ENCODE measurements around the gene TMEM143.
"Not testable (repeated sequence)": the region's sequence is repeated elsewhere in the genome, so short reads cannot be mapped to it uniquely, and the experiment has no call there.

Gene TMEM143
- total RNA-seq = 3.1 to 6.0 reads per million in 2 donors

- DNase-seq = peak; percentile 93 to 100 (median 99)
Observed at GRCh38 chr19:48363810-48364597, at the start of gene TMEM143, which contains the start of gene SYNGR4. Gene TMEM143, minus strand, starts transcription at chr19:48363940. Its CDS starts 20 bp downstream, at chr19:48363920. Gene SYNGR4, plus strand, starts transcription at chr19:48364367. Its CDS starts 1,476 bp downstream, at chr19:48365843.

- no peak for DNase-seq
Observed at GRCh38 chr19:48405850-48406249, 42.1 kb upstream of the TMEM143 start.

- DNase-seq = no peak
Observed at GRCh38 chr19:48405010-48405659, 41.4 kb upstream of the TMEM143 start.

GRCh38 chr19:48403606-48404005 lies 39.9 kb upstream of the TMEM143 start:
- peak in 3 of 5 experiments; percentile 19 to 75 (median 47) for DNase-seq

GRCh38 chr19:48401287-48401686 lies 37.5 kb upstream of the TMEM143 start:
- DNase-seq = no peak

- DNase-seq = peak in 2 of 5 experiments; percentile 30 to 34
Observed at GRCh38 chr19:48400018-48400742, 36.4 kb upstream of the TMEM143 start.

GRCh38 chr19:48398375-48399235 lies 34.9 kb upstream of the TMEM143 start:
- DNase-seq = peak; percentile 72 to 97 (median 77)

GRCh38 chr19:48398102-48398374 lies 34.3 kb upstream of the TMEM143 start:
- DNase-seq = no peak

GRCh38 chr19:48397263-48398101 lies 33.7 kb upstream of the TMEM143 start:
- no peak for DNase-seq

GRCh38 chr19:48396824-48397176 lies 33.1 kb upstream of the TMEM143 start:
- no peak for DNase-seq

GRCh38 chr19:48396016-48396823 lies 32.5 kb upstream of the TMEM143 start:
- no peak for DNase-seq

- DNase-seq = no peak
Observed at GRCh38 chr19:48395499-48395898, 31.8 kb upstream of the TMEM143 start.

GRCh38 chr19:48395170-48395455 lies 31.4 kb upstream of the TMEM143 start:
- no peak for DNase-seq

- DNase-seq = no peak
Observed at GRCh38 chr19:48394331-48395169, 30.8 kb upstream of the TMEM143 start.

GRCh38 chr19:48393559-48394330 lies 30.0 kb upstream of the TMEM143 start, which contains the start of gene GRIN2D:
Gene GRIN2D, plus strand, starts transcription at chr19:48393668. Its CDS starts 4,725 bp downstream, at chr19:48398393.
- peak in 1 of 5 experiments; percentile 21 for DNase-seq

- DNase-seq = no peak
Observed at GRCh38 chr19:48392860-48393558, 29.3 kb upstream of the TMEM143 start.

- not testable (repeated sequence) for DNase-seq
Observed at GRCh38 chr19:48392006-48392344, 28.2 kb upstream of the TMEM143 start.

All from T-helper 2 cell (primary cell).